SKM-1 treated with dmso at 0.1 percent for 144 hours (cell line): ENCODE results near the gene VAV2.

Experiments
- DNase-seq: peaks from one replicate; lab custom pipeline; 2025; ENCODE audit not compliant: unreplicated experiment; lab: John Stamatoyannopoulos, UW

Gene VAV2

GRCh38 chr9:133943036-133943780 lies 48.9 kb downstream of the VAV2 start:
- DNase-seq: no peak

DNA sequence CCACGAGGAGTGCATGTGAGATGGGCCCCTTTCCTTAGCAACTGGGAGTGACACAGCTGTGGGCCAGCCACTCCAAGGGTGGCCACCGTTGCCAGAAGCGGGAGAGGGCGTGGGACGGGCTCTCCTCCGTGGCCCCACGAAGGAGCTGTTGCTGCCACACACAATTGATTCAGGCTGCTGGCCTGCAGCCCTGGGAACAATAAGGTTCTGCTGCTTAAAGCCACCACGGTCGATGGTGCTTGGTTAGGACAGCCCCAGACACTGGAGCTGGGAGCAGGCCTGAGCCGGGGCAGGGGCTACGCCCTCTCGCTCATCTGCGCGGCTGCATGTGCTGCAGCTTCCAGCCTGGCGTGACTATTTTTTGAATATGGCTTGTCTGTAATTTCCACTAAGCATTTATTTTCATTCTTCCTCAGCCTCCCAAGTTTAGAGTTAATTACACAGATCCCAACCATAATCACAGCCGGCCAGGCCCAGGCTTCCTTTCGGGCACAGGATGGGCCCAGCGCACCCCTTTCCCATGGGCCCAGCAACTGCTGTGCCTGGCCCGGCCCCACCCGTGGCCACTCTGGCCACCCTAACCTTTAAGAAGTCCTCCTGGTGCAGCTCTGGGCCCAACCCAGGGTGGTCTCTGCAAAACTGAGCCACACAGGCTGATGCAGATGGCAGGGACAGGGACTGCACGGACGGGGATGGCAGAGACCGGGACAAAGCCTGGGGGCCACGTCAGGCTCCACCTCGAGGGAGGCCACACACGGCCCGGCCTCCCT lies 49.7 kb downstream of the VAV2 start:
- no peak for DNase-seq

GRCh38 chr9:133939845-133940244 lies 52.3 kb downstream of the VAV2 start:
- no peak for DNase-seq

GRCh38 chr9:133939171-133939785 lies 52.8 kb downstream of the VAV2 start:
- no peak for DNase-seq

DNA sequence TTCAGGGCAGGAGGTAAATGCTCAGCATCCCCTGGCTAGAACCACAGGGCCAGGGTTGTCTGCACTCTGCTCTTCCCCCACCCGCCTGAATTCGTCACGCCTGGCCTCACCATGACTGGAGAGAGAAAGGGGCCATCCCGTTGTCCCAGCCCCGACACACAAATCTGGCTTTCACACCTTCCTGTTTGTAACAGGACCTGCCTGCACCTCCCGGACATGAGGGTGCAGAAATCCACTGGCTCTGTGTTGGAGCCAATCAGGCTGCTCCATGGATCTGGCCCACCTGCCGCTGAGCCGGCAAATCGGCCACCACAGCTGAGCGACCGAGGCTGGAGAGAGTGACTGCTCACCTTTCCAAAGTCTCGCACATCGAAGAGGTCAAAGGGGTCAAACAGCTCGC lies 53.4 kb downstream of the VAV2 start:
- DNase-seq: no peak

DNA sequence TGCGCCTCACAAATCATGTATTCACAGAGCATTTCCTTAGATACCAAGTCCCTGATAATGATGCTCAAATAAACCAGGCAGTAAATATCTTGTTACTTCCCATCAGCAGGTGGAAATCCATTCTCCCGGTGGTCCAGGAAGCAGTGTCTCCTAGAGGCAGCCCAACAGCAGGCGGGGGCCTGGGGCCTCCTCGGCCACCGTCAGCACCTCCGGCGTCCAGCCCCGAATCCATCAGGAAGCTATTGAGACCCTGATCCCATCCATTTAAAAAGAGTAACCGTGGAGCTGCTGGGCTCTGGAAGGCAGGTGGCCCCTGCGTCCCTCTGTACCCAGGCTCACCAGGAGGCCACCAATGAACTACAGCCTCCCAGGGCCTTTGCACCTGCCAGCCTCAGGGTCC lies 54.0 kb downstream of the VAV2 start:
- DNase-seq: no peak

DNA sequence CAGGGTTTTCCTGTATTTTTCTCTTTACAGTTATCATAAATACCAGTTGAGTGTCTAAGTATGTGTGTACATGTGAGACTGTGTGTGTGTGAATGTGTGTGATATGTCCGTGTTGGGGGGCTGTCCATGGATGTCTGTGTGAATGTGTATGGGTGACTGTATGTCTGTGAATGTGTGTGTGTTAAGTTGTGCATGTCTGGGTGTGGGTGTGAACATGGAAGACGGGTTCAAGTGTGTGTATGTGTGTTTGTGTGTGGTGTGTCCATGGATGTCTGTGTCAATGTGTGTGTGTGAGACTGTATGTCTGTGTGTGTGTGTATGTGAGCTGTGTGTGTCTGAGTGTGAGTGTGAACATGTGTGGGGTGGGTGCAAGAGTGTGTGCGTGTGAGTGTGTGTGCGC lies 55.0 kb downstream of the VAV2 start:
- DNase-seq: no peak

- no peak for DNase-seq
Measured at GRCh38 chr9:133935328-133936005, 56.7 kb downstream of the VAV2 start.

GRCh38 chr9:133934482-133935232 lies 57.5 kb downstream of the VAV2 start:
- no peak for DNase-seq

DNA sequence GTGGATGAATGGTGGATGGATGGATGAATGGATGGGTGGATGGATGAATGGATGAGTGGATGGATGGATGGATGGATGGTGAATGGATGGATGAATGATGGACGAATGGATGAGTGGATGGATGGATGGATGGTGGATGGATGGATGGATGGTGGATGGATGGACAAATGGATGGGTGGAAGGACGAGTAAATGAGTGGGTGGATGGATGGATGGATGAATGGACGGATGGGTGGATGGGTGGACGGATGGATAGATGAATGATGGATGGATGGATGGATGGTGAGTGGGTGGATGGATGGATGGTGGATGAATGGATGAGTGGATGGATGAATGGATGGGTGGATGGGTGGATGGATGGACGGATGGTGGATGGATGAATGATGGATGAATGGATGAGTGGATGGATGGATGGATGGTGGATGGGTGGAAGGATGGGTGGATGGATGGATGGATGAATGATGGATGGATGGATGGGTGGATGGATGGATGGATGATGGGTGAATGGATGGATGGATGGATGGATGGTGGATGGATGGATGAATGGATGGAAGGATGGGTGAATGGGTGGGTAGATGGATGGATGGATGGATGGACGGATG lies 58.6 kb downstream of the VAV2 start:
- no peak for DNase-seq

GRCh38 chr9:133932633-133933032 lies 59.5 kb downstream of the VAV2 start:
- DNase-seq: no peak

GRCh38 chr9:133932181-133932580 lies 59.9 kb downstream of the VAV2 start:
- no peak for DNase-seq

GRCh38 chr9:133930682-133931485 lies 61.2 kb downstream of the VAV2 start:
- DNase-seq: no peak

DNA sequence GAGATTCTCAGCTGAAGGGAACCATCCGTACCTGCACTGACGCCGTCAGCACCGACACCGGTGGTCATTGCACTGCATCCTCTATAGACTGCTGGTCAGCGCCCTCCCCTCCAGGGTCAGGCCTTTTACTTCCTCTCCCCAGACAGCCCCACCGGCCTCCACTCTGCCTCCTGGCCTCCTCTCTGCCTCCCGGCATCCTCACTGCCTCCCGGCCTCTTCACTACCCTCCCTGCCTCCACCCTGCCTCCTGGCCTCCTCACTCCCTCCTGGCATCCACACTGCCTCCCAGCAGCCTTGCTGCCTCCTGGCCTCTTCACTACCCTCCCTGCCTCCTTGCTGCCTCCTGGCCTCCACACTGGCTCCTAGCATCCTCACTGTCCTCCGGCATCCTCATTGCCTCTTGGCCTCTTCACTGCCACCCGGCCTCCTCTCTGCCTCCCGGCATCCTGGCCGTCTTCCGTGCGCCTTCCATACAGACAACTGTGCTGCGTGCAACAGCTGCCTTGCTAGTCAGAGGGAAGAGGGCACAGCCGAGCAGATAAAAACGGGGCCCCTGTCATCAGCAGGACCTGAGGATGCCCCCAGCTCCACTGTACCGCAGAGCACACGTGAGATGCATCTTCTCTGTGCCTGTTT lies 62.0 kb downstream of the VAV2 start:
- DNase-seq: no peak

DNA sequence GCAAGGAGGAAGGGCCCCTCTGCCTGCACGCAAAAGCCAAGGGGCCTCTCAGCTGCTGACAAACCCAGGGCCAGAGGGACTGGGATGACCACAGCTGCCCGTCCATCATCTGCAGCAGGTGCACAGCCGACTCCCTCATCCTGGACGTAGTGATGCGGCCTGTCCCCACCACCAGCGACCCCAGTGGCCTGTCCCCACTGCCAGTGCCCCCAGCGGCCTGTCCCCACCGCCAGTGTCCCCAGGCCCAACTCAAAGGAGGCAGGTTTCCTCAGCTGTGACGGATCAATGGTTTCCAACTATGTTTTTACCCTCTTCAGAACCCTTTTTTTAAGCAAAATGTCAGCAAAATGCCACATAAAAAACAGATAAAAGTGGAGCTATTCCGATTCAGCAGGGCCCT lies 62.5 kb downstream of the VAV2 start:
- DNase-seq: no peak

- no peak for DNase-seq
Measured at GRCh38 chr9:133928248-133928764, 63.8 kb downstream of the VAV2 start.

GRCh38 chr9:133927041-133927440 lies 65.1 kb downstream of the VAV2 start:
- no peak for DNase-seq

DNA sequence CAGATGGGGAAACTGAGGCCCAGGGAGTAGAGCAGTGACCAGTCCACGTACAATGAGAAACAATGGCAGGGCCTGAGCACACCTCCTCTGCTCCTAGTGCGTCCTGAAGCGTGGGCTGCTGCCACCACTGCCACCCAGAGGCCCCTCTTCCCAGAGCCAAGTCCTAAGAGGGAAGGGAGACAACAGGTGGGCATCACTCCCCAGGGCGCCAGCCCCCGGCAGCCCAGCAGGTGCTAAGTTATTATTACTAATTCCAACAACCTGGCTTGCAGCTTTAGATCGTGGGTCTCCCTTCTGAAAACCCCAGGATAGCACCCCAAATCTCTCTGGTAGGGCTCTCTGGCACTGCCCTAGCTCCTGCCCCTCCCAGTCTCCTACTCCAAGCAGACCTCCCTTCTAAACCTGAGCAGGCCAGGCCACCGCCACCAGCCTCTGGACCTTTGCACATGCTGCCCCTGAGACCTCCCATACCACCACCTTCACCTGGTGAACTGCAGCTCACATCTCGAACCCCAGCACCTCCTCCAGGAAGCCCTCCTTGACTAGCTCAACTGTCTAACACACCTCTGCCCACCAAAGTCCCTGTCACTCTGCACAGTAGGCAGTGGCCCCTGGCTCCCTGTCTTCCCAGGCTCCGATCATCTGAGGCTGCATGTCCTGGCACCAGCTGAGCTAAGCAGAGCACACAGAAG lies 65.8 kb downstream of the VAV2 start:
- no peak for DNase-seq
